GM18508 (cell line): ENCODE results near the gene CD300H.

Experiments
- ATAC-seq: cut with Tn5 transposase; IDR thresholded peaks from one replicate; pipeline ENCODE4 v1.9.1; 2021; ENCODE audit warnings: moderate number of reproducible peaks; ENCODE audit not compliant: insufficient read depth, unreplicated experiment

The CD300H gene

DNA sequence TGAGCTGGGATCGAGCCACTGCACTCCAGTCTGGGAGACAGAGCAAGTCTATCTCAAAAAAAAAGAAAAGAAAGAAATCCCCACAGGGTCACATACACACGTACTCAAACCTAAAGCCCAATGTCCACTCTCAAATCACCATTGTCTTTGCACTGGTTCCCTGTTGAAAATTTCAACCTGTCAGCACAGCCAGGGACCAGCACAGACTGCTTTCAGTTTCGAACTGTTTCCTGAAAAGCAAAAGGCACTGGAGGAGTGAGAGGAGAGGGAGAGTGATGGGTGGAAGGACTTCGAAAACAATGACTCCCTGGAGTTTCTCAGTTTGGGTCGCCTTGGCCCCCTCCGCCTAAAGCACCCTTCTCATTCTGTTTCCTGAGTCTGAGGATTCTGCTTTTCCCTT lies 12.4 kb downstream of the CD300H start:
- ATAC-seq, result no peak

DNA sequence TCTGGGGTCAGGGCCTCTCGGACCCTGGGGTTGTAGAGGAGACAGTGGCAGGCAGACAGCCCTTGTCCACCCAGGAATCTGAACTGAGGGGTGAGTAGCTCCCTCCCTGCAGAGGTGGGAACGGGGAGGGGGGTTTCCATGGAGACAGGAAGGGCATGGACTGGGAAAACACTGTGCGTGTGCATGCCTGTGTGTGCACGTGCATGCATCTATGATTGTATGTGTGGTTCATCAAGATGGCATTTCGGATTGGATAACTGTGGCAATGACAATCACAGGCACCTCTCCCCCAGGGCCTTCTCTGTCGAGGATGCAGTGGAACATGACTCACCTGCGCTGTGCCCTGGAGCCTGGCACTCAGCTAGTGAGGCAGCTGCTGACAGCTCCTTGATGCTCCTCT lies 15.3 kb downstream of the CD300H start:
- ATAC-seq, result no peak

DNA sequence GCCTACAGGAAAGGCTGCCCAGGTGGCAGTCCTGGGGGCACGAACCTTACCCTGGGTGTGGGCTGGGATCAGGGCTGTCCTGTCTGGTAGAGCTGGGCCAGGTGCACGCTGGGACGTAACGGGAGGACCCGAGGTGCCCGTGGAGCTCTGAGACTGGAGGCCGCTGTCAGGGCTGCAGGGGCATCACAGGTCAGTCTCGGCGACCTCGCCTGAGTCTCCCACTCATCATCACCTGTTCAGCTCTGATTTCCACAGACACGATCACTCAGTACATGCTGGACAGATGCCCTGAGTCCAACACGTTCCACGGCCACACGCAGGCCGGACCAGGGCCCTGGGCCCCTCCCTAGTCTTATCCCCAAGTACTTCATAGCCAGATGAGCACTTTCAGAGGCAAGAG lies 16.7 kb downstream of the CD300H start:
- ATAC-seq, result no peak

DNA sequence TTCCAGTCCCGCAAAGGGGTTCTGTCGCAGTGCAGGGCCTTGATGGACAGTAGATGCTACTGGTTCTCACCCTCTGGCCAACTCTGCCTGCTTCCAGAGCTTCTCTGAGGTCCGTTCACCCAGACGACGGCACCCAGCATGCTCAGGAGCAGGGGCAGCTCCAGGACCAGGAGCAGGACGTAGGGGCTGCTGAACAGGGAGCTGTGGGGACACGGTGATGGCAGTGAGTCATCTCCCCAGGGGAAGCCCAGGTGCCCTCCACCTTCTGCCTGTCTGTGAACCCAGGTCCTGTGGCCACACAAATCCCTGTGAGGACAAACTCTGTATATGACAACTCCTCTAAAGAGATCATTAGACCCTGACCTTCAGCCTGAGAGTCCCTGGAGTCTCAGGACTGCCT lies 18.0 kb downstream of the CD300H start:
- no peak for ATAC-seq

DNA sequence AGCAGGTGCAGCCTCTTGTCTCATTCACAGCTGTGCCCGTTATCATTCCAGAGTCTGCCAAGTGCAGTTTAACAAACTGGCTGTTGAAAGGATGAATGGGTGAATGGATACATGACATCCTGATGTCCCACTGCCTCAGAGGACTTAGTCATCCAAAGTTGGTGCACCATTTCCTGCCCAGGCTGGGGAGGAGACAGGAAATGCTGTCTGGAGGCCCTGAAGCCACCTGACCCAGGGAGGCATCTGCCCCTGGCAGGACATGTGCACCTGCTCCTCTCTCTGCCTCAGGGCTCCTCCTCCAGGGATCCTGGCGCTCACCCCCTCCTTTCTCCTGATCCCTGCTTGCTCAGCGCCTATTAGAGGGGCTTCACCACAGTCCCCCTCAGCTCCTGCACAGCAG lies 19.6 kb downstream of the CD300H start:
- no peak for ATAC-seq

DNA sequence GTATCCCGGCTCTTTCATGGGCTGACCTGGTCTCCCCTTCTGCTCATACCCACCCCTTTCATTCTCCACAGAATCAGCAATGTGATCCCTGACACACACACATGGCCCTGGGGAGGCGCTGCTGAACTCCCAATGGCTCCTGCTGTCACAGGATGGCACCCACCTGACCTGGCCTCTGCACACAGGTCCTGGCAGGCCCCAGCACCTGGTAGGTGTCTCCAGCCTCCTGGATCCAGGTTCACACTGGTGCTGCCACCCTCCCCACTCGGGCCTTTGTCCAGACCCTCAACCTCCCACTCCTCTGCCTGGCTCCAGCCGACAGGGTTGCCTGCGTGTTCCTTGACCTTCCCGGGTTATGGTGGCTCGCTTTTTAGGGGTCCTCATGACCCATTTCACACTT lies 20.0 kb downstream of the CD300H start:
- ATAC-seq, result no peak

DNA sequence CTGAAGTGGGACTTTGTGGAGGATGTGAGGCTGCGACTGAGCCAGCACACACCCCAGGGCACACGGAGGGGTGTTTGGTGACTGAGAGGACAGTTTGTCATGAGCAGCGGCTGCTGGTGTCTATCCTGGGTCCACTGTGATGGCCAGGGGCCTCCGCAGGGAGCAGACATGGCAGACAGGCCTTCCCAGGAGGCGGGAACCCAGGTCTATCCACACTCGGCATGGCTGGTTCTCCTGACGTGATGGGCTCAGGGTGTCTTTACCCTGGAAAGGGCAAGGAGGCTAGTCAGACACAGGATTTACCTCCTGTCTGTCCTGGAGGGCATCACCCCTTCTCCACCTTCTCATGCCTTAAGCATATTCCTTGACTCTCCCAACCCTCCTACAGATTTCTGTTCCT lies 20.7 kb downstream of the CD300H start:
- ATAC-seq, result no peak

DNA sequence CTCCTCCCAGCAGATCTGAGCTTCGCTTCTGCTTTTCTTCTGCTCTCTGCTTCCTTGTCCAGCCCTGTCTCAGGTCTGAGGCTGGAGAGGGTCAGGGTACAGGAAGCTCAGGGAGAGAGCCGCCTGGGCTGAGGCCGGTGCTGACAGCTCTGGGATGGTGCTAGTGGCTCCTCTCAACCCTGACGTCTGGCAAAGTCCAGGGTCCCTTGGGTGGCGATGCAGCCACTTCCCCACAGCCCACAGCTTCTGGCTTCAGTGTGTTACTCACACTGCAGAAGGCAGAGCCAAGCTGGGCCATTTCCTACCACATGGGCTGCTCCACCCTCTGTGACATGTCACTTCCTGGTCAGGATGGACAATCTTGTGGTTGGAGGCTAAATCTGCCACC lies 21.5 kb downstream of the CD300H start, which contains the start of gene CD300C:
Gene CD300C, minus strand, starts transcription at position 273 of the 388 bp plus-strand sequence. CDS start 333 bp downstream, outside the sequence.
- ATAC-seq, result no peak

DNA sequence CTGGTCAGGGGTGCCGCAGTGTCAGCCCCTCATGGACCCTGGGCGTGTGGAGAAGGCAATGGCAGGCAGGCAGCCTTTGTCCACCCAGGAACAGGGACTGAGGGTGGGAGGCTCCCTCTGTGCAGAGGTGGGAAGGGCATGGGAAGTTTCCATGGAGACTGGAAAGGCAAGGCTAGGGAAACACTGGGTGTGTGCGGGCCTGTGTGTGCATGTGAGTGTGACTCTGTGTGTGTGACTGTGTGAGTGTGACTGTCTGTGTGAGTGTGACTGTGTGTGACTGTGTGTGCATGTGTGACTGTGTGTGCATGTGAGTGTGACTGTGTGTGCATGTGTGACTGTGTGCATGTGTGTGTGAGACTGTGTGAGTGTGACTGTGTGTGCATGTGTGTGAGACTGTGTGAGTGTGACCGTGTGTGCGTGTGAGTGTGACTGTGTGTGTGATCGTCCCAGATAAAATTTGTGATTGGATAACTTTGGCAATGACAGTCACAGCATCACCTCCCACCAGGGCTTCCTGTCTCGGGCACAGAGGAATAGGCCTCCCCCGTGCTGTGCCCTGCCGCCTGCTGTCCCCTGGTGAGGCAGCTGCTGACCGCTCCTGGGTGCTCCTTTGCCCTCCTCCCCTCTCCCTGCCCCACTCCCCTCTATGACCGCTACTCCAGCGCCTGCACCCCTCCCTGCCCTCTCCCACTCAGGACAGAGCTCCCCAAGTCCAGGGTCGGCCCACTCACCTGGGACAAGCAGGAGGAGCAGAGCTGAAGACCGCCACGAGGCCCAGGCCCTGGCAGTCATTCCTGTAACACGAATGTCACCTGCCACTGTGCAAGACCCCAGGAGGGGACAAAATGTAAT lies 22.1 kb downstream of the CD300H start:
- no peak for ATAC-seq

DNA sequence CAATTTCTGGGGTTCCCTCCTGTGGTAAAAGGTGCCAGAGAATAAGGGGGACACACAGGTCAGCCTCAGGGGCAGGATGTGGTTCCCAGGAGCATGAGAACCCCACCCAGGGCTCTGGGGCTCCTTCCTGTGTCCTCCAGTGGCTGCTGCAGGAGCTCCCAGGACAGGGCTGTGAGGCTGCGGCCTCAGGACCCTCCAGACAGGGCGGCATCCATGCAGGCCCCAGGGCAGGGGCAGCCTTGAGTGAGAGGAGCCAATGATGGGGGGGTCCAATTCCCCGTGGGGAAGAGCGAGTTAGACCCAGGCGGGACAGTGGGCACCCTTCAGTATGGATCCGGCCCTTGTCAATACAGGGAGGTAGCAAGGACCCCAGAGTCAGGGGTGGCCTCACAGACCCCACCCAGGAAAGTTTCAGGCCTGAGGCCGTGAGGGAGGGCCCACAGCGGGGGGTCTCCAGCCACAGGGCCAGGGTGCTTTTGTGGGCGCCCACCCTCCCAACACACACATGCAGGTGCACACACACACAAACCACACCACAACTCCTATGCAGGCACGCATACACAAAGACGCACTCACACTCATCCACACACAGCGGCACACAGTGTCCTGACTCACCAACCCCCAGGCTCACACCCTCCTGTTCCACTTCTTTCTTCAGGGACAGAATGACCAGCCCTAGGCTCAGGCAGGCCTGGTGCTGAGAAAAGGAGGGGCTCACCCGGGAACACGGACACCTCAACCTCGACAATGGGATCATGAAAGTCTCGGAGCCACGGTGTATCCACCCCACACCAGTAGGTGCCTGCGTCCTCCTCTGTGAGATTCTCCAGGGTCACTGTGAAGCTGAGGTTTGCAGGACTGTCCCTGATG lies 23.2 kb downstream of the CD300H start:
- no peak for ATAC-seq

DNA sequence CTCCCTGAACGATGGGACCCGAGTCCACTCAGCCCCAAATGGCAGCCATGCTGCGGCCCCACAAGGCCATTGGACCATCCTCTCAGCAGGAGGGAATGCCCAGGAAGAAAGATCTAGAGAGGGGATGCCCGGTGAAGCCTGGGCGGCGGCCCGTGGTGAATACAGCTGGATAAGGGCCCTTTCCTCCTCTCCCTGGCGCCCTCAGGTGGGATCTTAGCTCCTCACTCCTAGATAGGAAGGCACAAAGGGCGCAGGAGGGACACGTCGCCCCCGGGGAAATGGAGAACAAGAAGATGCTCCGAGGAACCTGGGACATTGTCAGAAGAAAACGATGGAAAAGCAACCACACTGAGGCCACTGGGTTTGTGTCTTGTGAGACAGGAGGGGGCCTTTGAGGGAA lies 23.9 kb downstream of the CD300H start:
- no peak for ATAC-seq

DNA sequence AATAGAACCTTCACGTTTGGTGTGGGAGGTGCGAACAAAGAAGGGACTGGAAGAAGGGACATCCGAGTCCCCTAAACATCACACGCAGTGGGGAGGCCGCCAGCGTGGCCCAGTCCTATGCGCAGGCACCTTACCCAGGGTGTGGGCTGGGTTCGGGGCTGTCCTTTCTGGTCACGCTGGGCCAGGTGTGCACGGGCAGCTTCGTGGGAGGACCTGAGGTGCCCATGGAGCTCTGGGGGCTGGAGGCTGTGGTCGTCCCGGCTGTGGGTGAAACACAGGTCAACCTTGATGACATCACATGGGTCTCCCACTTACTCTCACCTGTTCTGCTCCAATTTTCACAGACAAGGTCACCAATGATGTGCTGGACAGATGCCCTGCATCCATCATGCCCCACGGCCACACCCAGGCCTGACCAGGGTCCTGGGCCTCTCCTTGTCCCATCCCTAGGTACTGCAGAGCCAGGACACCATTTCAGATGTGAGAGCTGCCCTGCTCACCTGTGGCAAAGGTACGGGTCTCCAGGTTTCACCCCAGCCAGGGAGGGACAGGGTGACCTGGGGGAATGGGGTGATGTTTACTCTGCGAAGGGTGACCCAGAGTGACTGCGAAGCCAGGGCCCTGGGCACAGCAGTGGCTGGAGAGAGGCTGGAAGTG lies 24.5 kb downstream of the CD300H start:
- ATAC-seq, result no peak

DNA sequence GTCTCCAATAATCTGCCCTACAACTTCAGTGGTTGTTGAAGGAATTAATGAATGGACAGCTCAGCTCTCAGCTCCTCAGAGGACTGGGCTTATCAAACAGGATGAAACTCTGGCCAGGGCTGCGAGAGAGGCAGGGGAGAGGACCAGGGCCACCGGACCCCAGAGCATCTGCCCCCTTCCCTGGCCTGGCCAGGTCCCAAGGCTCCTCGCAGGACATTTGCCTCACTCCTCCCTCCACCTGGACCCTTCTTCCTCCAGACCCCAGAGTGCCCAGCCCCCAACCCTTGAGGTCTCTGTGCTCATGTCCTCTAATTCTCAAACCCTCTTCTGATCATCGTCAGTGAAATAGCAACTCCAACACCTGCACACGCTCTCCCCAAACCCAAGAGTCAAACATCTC lies 25.1 kb downstream of the CD300H start:
- no peak for ATAC-seq

DNA sequence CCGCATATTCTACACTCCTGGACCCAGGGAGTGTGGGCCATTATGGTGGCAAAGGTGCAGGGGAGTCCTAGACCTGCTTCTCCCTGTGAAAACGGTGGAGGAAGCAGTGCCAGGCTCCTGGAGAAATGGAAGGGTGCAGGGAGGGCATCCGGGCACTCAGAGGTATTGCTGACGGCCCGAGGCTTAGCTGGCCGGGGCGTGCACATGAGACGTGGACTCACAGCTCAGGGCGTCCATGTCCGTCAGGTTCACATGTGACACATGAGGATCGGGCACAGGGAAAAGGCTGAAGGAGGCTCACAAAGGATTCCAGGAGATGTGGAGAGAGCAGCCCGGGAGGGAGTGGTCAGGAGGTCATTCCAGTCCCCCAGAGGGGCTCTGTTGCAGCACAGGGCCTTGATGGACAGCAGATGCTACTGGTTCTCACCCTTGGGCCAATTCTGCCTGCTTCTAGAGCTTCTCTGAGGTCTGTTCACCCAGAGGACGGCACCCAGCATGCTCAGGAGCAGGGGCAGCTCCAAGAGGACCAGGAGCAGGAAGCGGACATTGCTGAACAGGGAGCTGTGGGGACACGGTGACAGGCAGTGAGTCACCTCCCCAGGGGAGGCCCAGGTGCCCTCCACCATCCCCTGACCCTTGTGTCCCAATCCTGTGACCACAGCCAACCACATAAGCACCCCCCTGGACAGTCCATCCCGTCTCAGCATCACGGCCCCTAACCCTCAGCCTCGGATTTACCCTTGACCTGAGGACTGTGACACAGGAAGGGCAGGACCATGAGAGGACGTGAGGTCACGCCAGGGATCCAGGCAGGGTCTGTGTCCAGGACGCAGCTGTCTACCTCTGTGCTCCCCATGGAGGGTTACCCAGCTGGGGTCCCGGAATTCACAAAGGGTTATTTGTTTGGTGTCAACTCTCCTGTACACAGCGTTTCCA lies 25.9 kb downstream of the CD300H start:
- ATAC-seq, result no peak

DNA sequence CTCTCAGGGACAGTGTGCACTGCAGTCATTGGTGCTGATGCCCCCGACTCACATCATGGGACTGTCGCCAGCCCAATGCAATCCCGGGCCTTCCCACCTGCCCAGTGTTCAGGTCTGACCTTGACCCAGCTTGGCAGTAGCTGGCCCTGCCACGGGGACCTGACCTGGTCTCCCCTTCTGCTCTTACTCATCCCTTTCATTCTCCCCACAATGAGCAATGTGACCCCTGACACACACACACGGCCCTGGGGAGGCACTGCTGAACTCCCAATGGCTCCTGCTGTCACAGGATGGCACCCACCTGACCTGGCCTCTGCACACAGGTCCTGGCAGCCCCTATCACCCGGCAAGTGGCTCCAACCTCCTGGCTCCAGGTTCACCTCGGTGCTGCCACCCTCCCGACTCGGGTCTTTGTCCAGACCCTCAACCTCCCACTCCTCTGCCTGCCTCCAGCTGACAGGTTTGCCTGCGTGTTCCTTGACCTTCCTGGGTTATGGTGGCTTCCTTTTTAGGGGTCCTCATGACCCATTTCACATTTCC lies 28.0 kb downstream of the CD300H start:
- ATAC-seq, result no peak

DNA sequence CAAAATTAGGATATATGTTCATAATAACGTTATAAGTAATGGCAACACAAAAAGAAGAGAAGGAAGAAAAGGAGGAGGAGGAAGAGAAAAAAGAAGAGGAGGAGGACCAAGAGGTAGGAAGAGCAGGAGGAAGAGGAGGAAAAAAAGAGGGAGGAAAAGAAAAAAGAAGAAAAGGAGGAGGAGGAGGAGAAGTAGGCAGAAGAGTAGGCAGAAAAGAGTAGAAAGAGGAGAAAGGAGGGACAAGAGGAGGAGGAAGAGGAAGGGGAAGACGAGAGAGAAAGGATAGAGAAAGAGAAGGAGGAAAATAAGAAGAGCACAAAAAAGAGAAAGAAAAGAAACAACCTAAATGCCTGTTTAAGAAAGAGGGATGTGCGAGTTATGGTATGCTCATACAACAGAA lies 30.4 kb downstream of the CD300H start:
- ATAC-seq, result no peak

DNA sequence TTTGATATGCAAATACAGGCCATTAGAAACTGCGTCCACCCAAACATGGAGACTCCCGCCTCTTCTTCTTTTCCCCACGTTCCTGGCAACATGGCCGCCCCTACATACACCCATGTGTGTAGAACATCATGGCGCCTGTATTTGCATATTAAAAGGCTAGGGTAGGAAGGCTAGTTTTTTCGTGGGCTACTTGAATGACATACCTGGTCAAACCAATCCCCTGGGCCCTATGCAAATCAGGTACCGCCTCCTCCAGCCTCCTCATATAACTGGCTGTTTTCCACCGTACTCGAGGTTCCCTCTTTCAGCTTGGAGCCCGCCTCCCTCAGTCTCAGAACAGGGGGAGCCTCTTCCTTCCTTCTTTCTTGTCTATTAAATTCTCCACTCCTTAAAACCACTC lies 35.2 kb downstream of the CD300H start:
- ATAC-seq, result no peak

DNA sequence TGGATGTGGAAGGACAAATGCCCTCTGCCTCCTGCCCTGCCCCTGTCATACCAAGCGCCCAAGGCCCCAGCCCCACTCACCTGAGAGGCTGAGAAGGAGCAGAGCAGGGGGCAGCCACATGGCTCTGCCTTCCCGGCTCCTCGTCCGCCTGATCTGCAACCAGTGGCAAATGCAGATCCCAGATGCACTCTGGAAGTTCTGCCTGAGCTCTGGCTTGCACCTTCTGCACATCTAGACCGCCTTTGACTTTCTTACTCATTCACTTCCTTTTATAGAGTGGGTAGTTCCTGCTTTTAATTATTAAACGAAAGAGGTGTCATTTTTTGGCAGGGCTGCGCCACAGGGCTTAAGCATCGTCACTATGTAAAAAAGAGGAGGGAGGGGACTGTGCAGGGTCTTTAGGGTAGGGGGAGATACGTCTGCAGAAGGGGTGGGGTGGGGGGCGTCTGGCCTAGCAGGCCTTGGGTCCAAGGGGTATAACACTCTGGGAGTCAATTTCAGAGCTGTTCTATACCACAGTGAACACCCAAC lies 36.0 kb downstream of the CD300H start, which contains the start of gene CD300LB:
Gene CD300LB, minus strand, starts transcription at position 245 of the 531 bp plus-strand sequence. Its CDS starts 125 bp downstream, at position 120.
- no peak for ATAC-seq

DNA sequence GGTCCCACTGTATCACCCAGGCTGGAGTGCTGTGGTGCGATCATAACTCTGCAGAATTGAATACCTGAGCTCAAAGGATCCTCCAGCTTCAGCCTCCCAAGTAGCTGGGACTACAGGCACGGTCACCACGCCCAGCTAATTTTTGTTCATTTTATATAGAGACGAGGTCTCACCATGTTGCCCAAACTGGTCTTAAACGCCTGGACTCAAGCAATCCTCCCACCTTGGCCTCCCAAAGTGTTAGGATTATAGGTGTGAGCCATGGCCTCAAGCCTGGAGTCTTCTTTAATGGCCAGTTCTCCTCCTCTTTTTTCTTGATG lies 36.5 kb downstream of the CD300H start:
- no peak for ATAC-seq
